Adrenal gland (tissue), 12 donors: Measurements from ENCODE around the gene JPH3. TPM values are rescaled to one million over a fixed set of nuclear protein-coding genes. Genes with fewer than 3 reads are reported as not detected.

Experiments used
- DNase-seq, 7 donors: peaks; one replicate each; pipeline ENCODE4 v3.0.0-alpha.2; 2019 to 2020
- H3K27ac ChIP-seq, 5 donors: fragments of 200-600 bp; sonication (generic) in 4 of 5; 1 replicate in 3 of 5; 2 replicates in 2 of 5; pipeline versions ENCODE4 v1.5.1 to v1.8.0; 2016 to 2020; ENCODE audit warnings: mild to moderate bottlenecking in 1 of 5
- H3K27me3 ChIP-seq: fragments of 200-600 bp; 2 replicates; pipeline ENCODE4 v1.8.0; 2021
- H3K36me3 ChIP-seq, 2 donors: fragments of 200-600 bp; replicated peaks in 1 of 2; 1 replicate in 1 of 2; 2 replicates in 1 of 2; pipeline versions ENCODE4 v1.5.1 to v1.8.0; 2018 to 2022
- H3K4me1 ChIP-seq, 2 donors: fragments of 200-600 bp; replicated peaks in 1 of 2; 1 replicate in 1 of 2; 2 replicates in 1 of 2; pipeline versions ENCODE4 v1.5.1 to v1.8.0; 2018 to 2021
- H3K4me3 ChIP-seq, 4 donors: fragments of 200-600 bp; sonication (generic) in 3 of 4; one replicate each; pipeline ENCODE4 v1.5.1; 2016 to 2018
- H3K9me3 ChIP-seq, 3 donors: fragments of 200-600 bp; sonication (generic) in 1 of 3; replicated peaks in 1 of 3; 1 replicate in 2 of 3; 2 replicates in 1 of 3; pipeline versions ENCODE4 v1.5.1 to v1.8.0; 2016 to 2021
- POLR2A ChIP-seq, 2 donors: fragments of 450-650 bp; IDR thresholded peaks; one replicate each; pipeline ENCODE4 v1.6.1; 2017; ENCODE audit warnings: antibody characterized with exemption in 2 of 2, mild to moderate bottlenecking in 2 of 2, moderate library complexity in 1 of 2
- WGBS, 4 donors: extraction: QIAGEN DNeasy Blood & Tissue Kit in 2 of 4; methylation state at CpG; one replicate each; pipeline versions ENCODE4 v1.1.5 to v1.1.7; 2013 to 2017; 5-methylcytosine and 5-hydroxymethylcytosine counted together
- intact Hi-C, 2 donors: fragments of 100-400 bp; cut with DNase I; formaldehyde crosslinking; loops; one replicate each; pipeline versions ENCODE4 v1.14.1 to v1.15.0; 2022 to 2023
- polyA plus RNA-seq, 3 donors: library from polyadenylated mRNA; stranded (reverse); fragments of 200-250 nt in 2 of 3; fragments of 350-450 nt in 1 of 3; fragmentation: Illumina TruSeq in 1 of 3; extraction: RNeasy Lipid Tissue Mini Kit (QIAGEN cat#74804) in 1 of 3; gene quantifications; one replicate each; pipeline ENCODE4 v1.2.3, GENCODE V29; 2013 to 2014
- total RNA-seq, 9 donors: library from RNA; depleted of rRNA in 4 of 9; stranded (reverse); fragments of >200 nt in 4 of 9; fragments of 120-200 nt in 1 of 9; fragmentation: NEBNext Ultra II Directional in 1 of 9; extraction: Animal tissue kit (Norgen Biotek cat#: 25700) in 1 of 9; gene quantifications; one replicate each; pipeline versions ENCODE4 v1.1.0 to v1.2.4, GENCODE V29; 2013 to 2023
- TF ChIP-seq, protein P1 (sequence below), 6 experiments: fragments of 450-650 bp in 4 of 6; fragments of 200-600 bp in 2 of 6; sonication (generic) in 1 of 6; IDR thresholded peaks; 1 replicate in 5 of 6; 2 replicates in 1 of 6; pipeline versions ENCODE4 v1.5.1 to v1.8.0; 2016 to 2021; ENCODE audit warnings: antibody characterized with exemption in 6 of 6, mild to moderate bottlenecking in 2 of 6, moderate library complexity in 1 of 6
- donor health status: healthy with polysubstance abuse.
- donor health status: Bipolar disorder and iron deficiency.
- donor health status: DM: yes; HTN: yes; CAD: no.
- donor health status: DM: no; HTN: no; CAD: no.
- donor health status: DM: no; HTN: no; CAD: no.
- donor health status: DM: yes; HTN: yes; CAD: no.

JPH3 gene
- total and polyA plus RNA-seq, 12 donors: 0.10 to 3.7 (median 0.71) TPM; not detected in 1

DNA sequence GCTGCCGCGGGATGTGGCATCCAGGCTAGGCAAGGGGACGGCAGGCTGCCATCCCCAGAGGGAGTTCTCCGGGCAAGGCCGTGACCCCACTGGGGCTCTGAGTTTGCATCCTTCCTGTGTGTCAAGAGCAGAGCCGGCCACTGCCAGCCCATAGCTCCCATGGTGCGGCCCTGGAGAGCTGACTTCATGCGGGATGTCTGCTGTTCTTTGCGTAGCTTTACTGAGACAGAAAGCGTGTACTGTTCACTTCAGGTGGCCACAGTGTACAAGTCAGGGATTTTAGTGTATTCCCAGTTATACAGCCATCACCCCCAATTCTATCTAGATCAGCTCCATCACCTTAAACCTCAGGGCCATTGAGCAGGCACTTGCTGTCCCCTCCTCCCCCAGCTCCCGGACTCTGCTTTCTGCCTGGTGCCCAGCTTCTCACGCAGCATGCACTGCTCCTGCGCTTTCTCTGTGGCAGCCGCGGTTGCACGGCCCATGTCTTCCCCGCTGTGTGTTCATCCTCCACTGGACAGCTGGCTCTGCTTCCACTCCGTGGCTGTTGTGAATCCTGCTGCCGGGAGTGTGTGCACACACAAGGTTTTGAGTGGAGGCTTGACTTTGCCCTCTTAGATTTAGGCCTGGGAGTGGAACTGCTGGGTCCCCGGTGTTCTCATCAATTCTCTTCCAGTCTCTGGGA is 92.3 kb downstream of the JPH3 start:
- H3K4me3 ChIP-seq: no peak overlapping the region
- DNase-seq: no peak
- no peaks in the 10 kb centered on the region for H3K9me3 ChIP-seq
- H3K36me3 ChIP-seq: no peaks in the 10 kb centered on the region
- WGBS, 4 donors: 88 to 92% (median 92%) methylated on average over 10 to 20 of the region's 20 CpGs
- TF ChIP-seq, protein P1, sequence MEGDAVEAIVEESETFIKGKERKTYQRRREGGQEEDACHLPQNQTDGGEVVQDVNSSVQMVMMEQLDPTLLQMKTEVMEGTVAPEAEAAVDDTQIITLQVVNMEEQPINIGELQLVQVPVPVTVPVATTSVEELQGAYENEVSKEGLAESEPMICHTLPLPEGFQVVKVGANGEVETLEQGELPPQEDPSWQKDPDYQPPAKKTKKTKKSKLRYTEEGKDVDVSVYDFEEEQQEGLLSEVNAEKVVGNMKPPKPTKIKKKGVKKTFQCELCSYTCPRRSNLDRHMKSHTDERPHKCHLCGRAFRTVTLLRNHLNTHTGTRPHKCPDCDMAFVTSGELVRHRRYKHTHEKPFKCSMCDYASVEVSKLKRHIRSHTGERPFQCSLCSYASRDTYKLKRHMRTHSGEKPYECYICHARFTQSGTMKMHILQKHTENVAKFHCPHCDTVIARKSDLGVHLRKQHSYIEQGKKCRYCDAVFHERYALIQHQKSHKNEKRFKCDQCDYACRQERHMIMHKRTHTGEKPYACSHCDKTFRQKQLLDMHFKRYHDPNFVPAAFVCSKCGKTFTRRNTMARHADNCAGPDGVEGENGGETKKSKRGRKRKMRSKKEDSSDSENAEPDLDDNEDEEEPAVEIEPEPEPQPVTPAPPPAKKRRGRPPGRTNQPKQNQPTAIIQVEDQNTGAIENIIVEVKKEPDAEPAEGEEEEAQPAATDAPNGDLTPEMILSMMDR (IDR thresholded peaks at IDR 0.05): no peak
- TF ChIP-seq POLR2A (IDR thresholded peaks at IDR 0.05): no peak
- H3K27ac ChIP-seq: no peak overlapping the region
- H3K27me3 ChIP-seq: no peaks in the 10 kb centered on the region
- no peaks in the 10 kb centered on the region for H3K4me1 ChIP-seq
- intact Hi-C loops: no loop called here

DNA sequence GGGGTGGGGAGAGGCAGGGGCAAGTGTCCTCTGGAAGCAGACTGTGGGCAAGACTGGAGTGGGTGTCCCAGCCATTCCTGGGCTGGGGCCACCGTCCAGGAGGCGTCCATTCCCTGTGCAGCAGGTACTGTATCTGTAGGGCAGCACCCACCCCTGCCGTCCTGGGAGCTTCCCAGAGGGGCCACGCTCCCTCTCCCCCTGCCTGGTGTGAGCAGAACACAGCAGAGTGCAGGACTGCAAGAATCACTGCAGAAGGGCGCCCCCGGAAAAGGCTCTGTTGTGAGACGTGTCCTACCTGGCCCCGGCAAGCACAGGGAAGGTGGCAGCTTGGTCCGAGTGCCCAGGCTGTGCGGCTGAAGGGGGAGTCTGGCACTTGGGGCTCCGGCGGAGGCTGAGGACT is 93.2 kb downstream of the JPH3 start:
- DNase-seq: no peak
- Histone ChIP-seq H3K36me3 (no peaks in the 10 kb centered on the region), H3K4me1 (no peaks in the 10 kb centered on the region), H3K27ac (no peak overlapping the region), H3K9me3 (no peaks in the 10 kb centered on the region), H3K27me3 (no peaks in the 10 kb centered on the region), H3K4me3 (no peak overlapping the region)
- intact Hi-C loops: no loop called here
- TF ChIP-seq, protein P1 (IDR thresholded peaks at IDR 0.05): no peak
- TF ChIP-seq POLR2A (IDR thresholded peaks at IDR 0.05): no peak
- 88 to 95% (median 95%) methylated on average over 5 to 12 of the region's 12 CpGs for WGBS, 4 donors

- no peak overlapping the region for H3K4me3 ChIP-seq
- TF ChIP-seq POLR2A (IDR thresholded peaks at IDR 0.05): no peak
- TF ChIP-seq, protein P1 (IDR thresholded peaks at IDR 0.05): no peak
- H3K4me1 ChIP-seq: no peaks in the 10 kb centered on the region
- H3K36me3 ChIP-seq: no peaks in the 10 kb centered on the region
- no peak overlapping the region for H3K27ac ChIP-seq
- 85 to 90% (median 88%) methylated on average over 11 to 18 of the region's 18 CpGs for WGBS, 4 donors
- no peak for DNase-seq
- intact Hi-C loops: no loop called here
- H3K9me3 ChIP-seq: no peaks in the 10 kb centered on the region
- H3K27me3 ChIP-seq: no peaks in the 10 kb centered on the region
These were observed 94.4 kb downstream of the JPH3 start for GRCh38 chr16:87696726-87697125.

GRCh38 chr16:87697256-87697655 is 94.9 kb downstream of the JPH3 start:
- intact Hi-C loops: no loop called here
- no peaks in the 10 kb centered on the region for H3K36me3 ChIP-seq
- H3K27me3 ChIP-seq: no peaks in the 10 kb centered on the region
- no peaks in the 10 kb centered on the region for H3K4me1 ChIP-seq
- H3K4me3 ChIP-seq: no peak overlapping the region
- H3K9me3 ChIP-seq: no peaks in the 10 kb centered on the region
- H3K27ac ChIP-seq: no peak overlapping the region
- TF ChIP-seq, protein P1 (IDR thresholded peaks at IDR 0.05): no peak
- TF ChIP-seq POLR2A (IDR thresholded peaks at IDR 0.05): no peak
- DNase-seq: no peak
- WGBS, 4 donors: 93 to 96% (median 95%) methylated on average over 11 to 21 of the region's 21 CpGs
